HG02763 (cell line): Measurements from ENCODE around the gene GMDS.

Experiments
- ATAC-seq: cut with Tn5 transposase; IDR thresholded peaks from one replicate; pipeline ENCODE4 v1.9.1; 2021; ENCODE audit warnings: mild to moderate bottlenecking, moderate library complexity; ENCODE audit not compliant: unreplicated experiment

Gene GMDS

GRCh38 chr6:2007165-2007564 is 238.2 kb downstream of the GMDS start:
- no peak for ATAC-seq

- ATAC-seq = no peak
Measured at GRCh38 chr6:2004888-2005287, 240.5 kb downstream of the GMDS start.

GRCh38 chr6:2000962-2001361 is 244.4 kb downstream of the GMDS start:
- no peak for ATAC-seq

GRCh38 chr6:1997702-1998101 is 247.7 kb downstream of the GMDS start:
- no peak for ATAC-seq

- ATAC-seq = no peak
Measured at GRCh38 chr6:1995636-1996035, 249.8 kb downstream of the GMDS start.

- ATAC-seq = no peak
Measured at GRCh38 chr6:1993042-1993441, 252.4 kb downstream of the GMDS start.

- ATAC-seq = no peak
Measured at GRCh38 chr6:1991332-1991878, 254.0 kb downstream of the GMDS start.

GRCh38 chr6:1988843-1989242 is 256.6 kb downstream of the GMDS start:
- ATAC-seq = no peak

GRCh38 chr6:1987640-1988039 is 257.8 kb downstream of the GMDS start:
- ATAC-seq = no peak

GRCh38 chr6:1986454-1987243 is 258.8 kb downstream of the GMDS start:
- no peak for ATAC-seq

- ATAC-seq = no peak
Measured at GRCh38 chr6:1984346-1984994, 260.9 kb downstream of the GMDS start.

GRCh38 chr6:1983850-1984249 is 261.6 kb downstream of the GMDS start:
- no peak for ATAC-seq

GRCh38 chr6:1972962-1973361 is 272.4 kb downstream of the GMDS start:
- no peak for ATAC-seq

- ATAC-seq = no peak
Measured at GRCh38 chr6:1971612-1972011, 273.8 kb downstream of the GMDS start.

- ATAC-seq = no peak
Measured at GRCh38 chr6:1970151-1970561, 275.2 kb downstream of the GMDS start.

- no peak for ATAC-seq
Measured at GRCh38 chr6:1966713-1967112, 278.7 kb downstream of the GMDS start.

- ATAC-seq = no peak
Measured at GRCh38 chr6:1965596-1966224, 279.7 kb downstream of the GMDS start.

GRCh38 chr6:1963596-1963995 is 281.8 kb downstream of the GMDS start:
- no peak for ATAC-seq

GRCh38 chr6:1962201-1962600 is 283.2 kb downstream of the GMDS start:
- ATAC-seq = no peak

GRCh38 chr6:1960486-1961142 is 284.8 kb downstream of the GMDS start:
- no peak for ATAC-seq

- ATAC-seq = no peak
Measured at GRCh38 chr6:1958257-1958656, 287.1 kb downstream of the GMDS start.
